Breast epithelium (tissue), 4 donors: ENCODE measurements around the gene RAB7B. TPM values are rescaled to one million over a fixed set of nuclear protein-coding genes. Genes with fewer than 3 reads are reported as not detected.

Source experiments
- DNase-seq, 2 donors: peaks; one replicate each; pipeline ENCODE4 v3.0.0-alpha.2; 2019; ENCODE audit warnings: low spot score in 2 of 2
- H3K27ac ChIP-seq, 2 donors: fragments of 200-600 bp; sonication (generic) in 1 of 2; one replicate each; pipeline ENCODE4 v1.5.1; 2016 to 2019; ENCODE audit warnings: mild to moderate bottlenecking in 1 of 2
- H3K27me3 ChIP-seq, 2 donors: fragments of 200-600 bp; sonication (generic) in 1 of 2; one replicate each; pipeline versions ENCODE4 v1.5.1 to v1.6.0; 2017 to 2019; ENCODE audit warnings: control low read depth in 1 of 2, mild to moderate bottlenecking in 1 of 2
- H3K36me3 ChIP-seq: fragments of 200-600 bp; one replicate; pipeline ENCODE4 v1.5.1; 2019
- H3K4me1 ChIP-seq, 2 donors: fragments of 200-600 bp; sonication (generic); one replicate each; pipeline ENCODE4 v1.5.1; 2016 to 2019; ENCODE audit warnings: control low read depth in 1 of 2
- H3K4me3 ChIP-seq, 3 donors: fragments of 200-600 bp; sonication (generic); 1 replicate in 2 of 3; 2 replicates in 1 of 3; pipeline ENCODE4 v1.5.1; 2016 to 2019; ENCODE audit warnings: mild to moderate bottlenecking in 3 of 3, moderate library complexity in 2 of 3
- H3K9me3 ChIP-seq, 2 donors: fragments of 200-600 bp; sonication (generic) in 1 of 2; one replicate each; pipeline ENCODE4 v1.5.1; 2016 to 2019; ENCODE audit warnings: control low read depth in 1 of 2
- CTCF ChIP-seq, 3 donors: fragments of 450-650 bp; IDR thresholded peaks; one replicate each; pipeline ENCODE4 v1.5.1; 2016 to 2017; ENCODE audit warnings: antibody characterized with exemption in 3 of 3, mild to moderate bottlenecking in 3 of 3, moderate library complexity in 3 of 3
- POLR2A ChIP-seq: fragments of 450-650 bp; IDR thresholded peaks from one replicate; pipeline ENCODE4 v1.6.1; 2016; ENCODE audit warnings: antibody characterized with exemption, mild to moderate bottlenecking, moderate library complexity
- POLR2AphosphoS5 ChIP-seq, 3 donors: sonication (generic); formaldehyde crosslinking; IDR thresholded peaks; one replicate each; pipeline ENCODE4 v1.6.1; 2017; ENCODE audit warnings: antibody characterized with exemption in 3 of 3
- intact Hi-C: fragments of 100-400 bp; cut with DNase I; formaldehyde crosslinking; loops from one replicate; pipeline ENCODE4 v1.15.1; 2023; ENCODE audit warnings: low total_unique reads
- total RNA-seq, 3 donors: library from RNA; depleted of rRNA; stranded (reverse); fragments of >200 nt; gene quantifications; one replicate each; pipeline ENCODE4 v1.1.0, GENCODE V29; 2016

Gene RAB7B
- total RNA-seq, 3 donors from 2014 or later, result 1.3 to 6.6 (median 2.9) TPM

- TF ChIP-seq POLR2A (no peak), CTCF (IDR thresholded peaks at IDR 0.05) (no peak)
- Histone ChIP-seq H3K27ac (no peak overlapping the region), H3K36me3 (no peaks in the 10 kb centered on the region), H3K4me3 (no peak overlapping the region), H3K4me1 (no peaks in the 10 kb centered on the region), H3K9me3 (no peaks in the 10 kb centered on the region), H3K27me3 (no peaks in the 10 kb centered on the region)
- intact Hi-C loops, result loop anchor here (10.0 kb wide), 1 partner anchor 176 kb away; no protein-coding TSS in a partner anchor
- no peak for DNase-seq
Observed at GRCh38 chr1:205970486-205970885, 32.7 kb downstream of the RAB7B start.

- no peaks in the 10 kb centered on the region for H3K36me3 ChIP-seq
- intact Hi-C loops, result no loop called here
- DNase-seq, result no peak
Observed at GRCh38 chr1:205969229-205969628, 34.0 kb downstream of the RAB7B start.

GRCh38 chr1:205967554-205968335, 35.5 kb downstream of the RAB7B start:
- Histone ChIP-seq H3K27ac (peak overlapping the region; percentile 15 to 78), H3K4me3 (no peak overlapping the region), H3K9me3 (no peaks in the 10 kb centered on the region), H3K27me3 (no peaks in the 10 kb centered on the region), H3K4me1 (no peaks in the 10 kb centered on the region), H3K36me3 (no peaks in the 10 kb centered on the region)
- intact Hi-C loops, result no loop called here
- TF ChIP-seq POLR2A (no peak), CTCF (IDR thresholded peaks at IDR 0.05) (no peak), POLR2AphosphoS5 (IDR thresholded peaks at IDR 0.05) (no peak)
- no peak for DNase-seq

More at GRCh38 chr1:205969229-205969628, 34.0 kb downstream of the RAB7B start:
- Histone ChIP-seq H3K4me1 (no peaks in the 10 kb centered on the region), H3K4me3 (no peak overlapping the region), H3K27ac (no peak overlapping the region), H3K9me3 (no peaks in the 10 kb centered on the region), H3K27me3 (no peaks in the 10 kb centered on the region)
- TF ChIP-seq POLR2AphosphoS5 (IDR thresholded peaks at IDR 0.05) (no peak), POLR2A (no peak), CTCF (IDR thresholded peaks at IDR 0.05) (no peak)

GRCh38 chr1:205965036-205965884, 37.9 kb downstream of the RAB7B start:
- intact Hi-C loops, result no loop called here
- Histone ChIP-seq H3K36me3 (no peaks in the 10 kb centered on the region), H3K4me1 (no peaks in the 10 kb centered on the region), H3K4me3 (no peak overlapping the region), H3K27ac (no peak overlapping the region), H3K27me3 (no peaks in the 10 kb centered on the region), H3K9me3 (no peaks in the 10 kb centered on the region)
- DNase-seq, result no peak
- TF ChIP-seq POLR2A (no peak), CTCF (IDR thresholded peaks at IDR 0.05) (no peak), POLR2AphosphoS5 (IDR thresholded peaks at IDR 0.05) (no peak)
